ENCODE measurements around the gene RFX7.

RFX7 gene

DNA sequence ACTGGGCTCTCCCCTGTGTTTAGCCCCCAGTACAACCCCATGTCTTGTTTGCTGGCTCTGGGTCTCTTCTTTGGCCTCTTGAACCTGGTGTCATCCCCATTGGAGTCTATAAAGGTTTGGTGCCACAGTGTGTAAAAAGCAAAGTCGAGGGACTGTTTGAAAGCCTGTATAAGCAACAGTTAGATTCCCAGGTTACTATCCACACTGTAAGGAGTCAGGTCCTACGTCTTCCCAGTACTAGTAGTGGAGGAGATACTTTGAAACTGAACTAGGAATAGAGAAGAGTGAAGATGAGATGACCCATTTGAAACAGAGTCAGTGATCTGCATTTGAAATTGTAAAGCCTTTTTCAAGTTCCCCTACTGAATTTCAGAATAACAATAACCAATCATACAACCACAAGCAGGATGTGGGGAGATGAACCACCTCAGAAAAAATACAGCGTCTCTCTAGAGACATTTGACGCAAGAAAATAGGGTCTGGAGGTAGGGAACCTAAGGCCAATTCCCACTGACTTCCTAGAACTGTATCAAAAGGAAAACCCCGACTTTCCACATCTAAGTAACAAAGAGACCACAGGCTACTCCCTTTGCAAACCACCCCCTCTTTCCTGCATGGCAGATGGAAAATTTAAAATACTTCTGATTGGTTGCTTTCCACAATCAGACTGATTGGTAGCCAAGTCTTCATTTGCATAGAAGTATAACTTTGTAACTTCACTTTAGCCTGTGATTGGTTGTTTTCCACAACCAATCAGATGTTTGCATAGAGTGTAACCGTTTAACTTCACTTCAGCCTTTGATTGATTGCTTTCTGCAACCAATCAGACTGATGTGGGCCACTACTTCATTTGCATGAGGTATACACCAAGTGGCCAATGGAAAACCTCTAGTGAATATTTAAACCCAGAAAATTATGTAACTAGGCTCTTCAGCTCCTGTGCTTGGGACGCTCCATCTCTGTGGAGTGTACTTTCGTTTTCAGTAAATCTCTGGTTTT lies 200.4 kb downstream of the RFX7 start:
- DNase-seq = no peak

- DNase-seq = no peak
Observed at GRCh38 chr15:56042498-56042897, 201.2 kb downstream of the RFX7 start.

DNA sequence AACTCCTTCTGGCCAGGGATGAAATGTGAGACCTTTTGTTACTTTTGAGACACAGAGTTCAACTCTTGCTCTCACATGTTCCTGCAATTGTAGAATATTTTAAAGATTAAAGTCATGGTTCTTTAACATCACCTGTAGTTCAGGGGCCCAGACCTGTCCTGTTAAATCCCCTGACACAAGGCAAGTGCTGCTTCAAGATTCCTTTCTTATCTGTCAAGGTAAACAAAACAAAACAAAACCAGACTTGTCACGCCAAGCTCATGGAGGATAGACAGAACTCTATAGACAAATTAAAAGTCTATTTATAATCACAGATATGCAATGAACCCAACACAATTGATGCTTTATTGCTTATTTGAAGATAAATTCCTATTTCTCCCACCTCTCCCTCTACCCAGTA lies 201.6 kb downstream of the RFX7 start:
- no peak for DNase-seq

DNA sequence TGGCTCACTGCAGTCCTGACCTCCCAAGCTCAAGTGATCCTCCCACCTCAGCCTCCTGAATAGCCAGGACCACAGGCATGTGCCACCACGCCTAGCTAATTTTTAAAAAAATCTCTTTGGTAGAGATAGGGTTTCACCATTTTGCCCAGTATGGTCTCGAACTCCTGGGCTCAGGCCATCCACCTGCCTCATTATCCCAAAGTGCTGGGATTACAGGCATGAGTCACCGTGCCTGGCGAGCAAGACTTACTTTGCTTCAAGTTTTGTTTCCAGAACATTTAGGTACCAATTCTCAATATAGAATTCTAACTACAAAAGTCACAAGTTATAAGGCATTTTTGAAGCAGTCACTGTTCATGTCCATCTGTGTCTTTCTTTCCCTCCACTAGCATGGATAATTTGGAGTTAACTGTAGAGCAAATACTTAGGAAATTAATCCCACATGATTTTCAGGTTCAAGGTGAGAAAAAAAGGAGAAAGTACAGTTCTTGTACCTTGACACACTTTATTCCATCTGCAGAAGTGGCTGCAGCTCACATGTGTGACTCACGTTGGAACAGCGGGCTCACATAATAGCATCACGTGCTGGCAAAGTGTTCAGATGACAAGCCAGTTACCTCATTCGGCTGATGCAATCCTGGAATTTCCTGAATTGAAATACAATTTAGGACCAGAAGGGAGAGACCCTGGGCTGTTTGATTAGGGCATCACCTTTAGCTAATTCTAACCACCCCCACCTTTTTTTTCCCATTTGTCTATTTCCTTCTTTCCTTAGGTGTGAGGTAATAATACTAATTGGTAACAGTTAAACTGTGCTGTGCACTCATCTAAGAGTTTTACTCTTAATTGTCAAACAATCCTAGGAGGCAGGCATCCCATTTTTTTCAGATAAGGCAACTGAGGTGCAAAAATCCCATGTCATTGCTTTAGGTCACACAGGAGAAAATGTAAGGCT lies 203.3 kb downstream of the RFX7 start:
- no peak for DNase-seq

DNA sequence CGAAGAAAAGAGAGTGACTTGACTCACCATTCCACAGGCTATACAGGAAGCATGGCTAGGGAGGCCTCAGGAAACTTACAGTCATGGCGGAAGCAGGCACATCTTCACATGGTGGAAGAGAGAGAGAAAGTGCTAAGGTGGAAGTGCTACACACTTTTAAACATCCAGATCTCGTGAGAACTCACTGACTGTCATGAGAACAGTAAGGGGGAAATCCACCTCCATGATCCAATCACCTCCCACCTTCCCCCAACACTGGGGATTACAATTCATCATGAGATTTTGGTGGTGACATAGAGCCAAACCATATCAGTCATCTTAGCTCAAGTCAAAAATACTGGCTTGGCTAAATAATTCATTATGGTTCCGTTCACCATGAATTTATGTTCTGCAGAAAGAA lies 205.0 kb downstream of the RFX7 start:
- DNase-seq = no peak

GRCh38 chr15:56038015-56038414 lies 205.7 kb downstream of the RFX7 start:
- no peak for DNase-seq

Data from activated effector memory CD4-positive, alpha-beta T cell treated with Interleukin-2 at 50 U/mL for 16 hours (primary cell).